HG02885 (cell line): Measurements from ENCODE around the gene CES2.
"Not testable (repeated sequence)": the region's sequence is repeated elsewhere in the genome, so short reads cannot be mapped to it uniquely, and the experiment has no call there.

Experiments used
- ATAC-seq: cut with Tn5 transposase; IDR thresholded peaks from one replicate; pipeline ENCODE4 v1.9.1; 2021; ENCODE audit warnings: mild to moderate bottlenecking; ENCODE audit not compliant: unreplicated experiment, poor library complexity

CES2 gene

GRCh38 chr16:66950971-66951790 lies 15.9 kb downstream of the CES2 start:
- no peak for ATAC-seq

- no peak for ATAC-seq
Observed at GRCh38 chr16:66952430-66953110, 17.3 kb downstream of the CES2 start.

GRCh38 chr16:66953462-66954096 lies 18.3 kb downstream of the CES2 start:
- ATAC-seq = no peak

- ATAC-seq = no peak
Observed at GRCh38 chr16:66954097-66954659, 18.9 kb downstream of the CES2 start.

GRCh38 chr16:66955363-66956153 lies 20.2 kb downstream of the CES2 start:
- ATAC-seq = not testable (repeated sequence)

GRCh38 chr16:66956154-66956457 lies 20.8 kb downstream of the CES2 start:
- ATAC-seq = not testable (repeated sequence)

- no peak for ATAC-seq
Observed at GRCh38 chr16:66958857-66959703, 23.8 kb downstream of the CES2 start.

- no peak for ATAC-seq
Observed at GRCh38 chr16:66959704-66960161, 24.4 kb downstream of the CES2 start.

GRCh38 chr16:66960270-66960669 lies 25.0 kb downstream of the CES2 start:
- no peak for ATAC-seq

GRCh38 chr16:66961065-66961744 lies 25.9 kb downstream of the CES2 start, which contains the start of gene CES3:
Gene CES3 (plus strand): TSS chr16:66961266. CDS start chr16:66961308, 42 bp downstream.
- peak; percentile 65 for ATAC-seq

- ATAC-seq = no peak
Observed at GRCh38 chr16:66961914-66962313, 26.6 kb downstream of the CES2 start.

- ATAC-seq = no peak
Observed at GRCh38 chr16:66964049-66964448, 28.7 kb downstream of the CES2 start.

- no peak for ATAC-seq
Observed at GRCh38 chr16:66968847-66969246, 33.5 kb downstream of the CES2 start.

GRCh38 chr16:66970775-66971720 lies 35.7 kb downstream of the CES2 start:
- ATAC-seq = no peak

GRCh38 chr16:66972983-66973382 lies 37.7 kb downstream of the CES2 start:
- no peak for ATAC-seq

- no peak for ATAC-seq
Observed at GRCh38 chr16:66973716-66974115, 38.4 kb downstream of the CES2 start.

GRCh38 chr16:66974156-66974931 lies 39.0 kb downstream of the CES2 start:
- not testable (repeated sequence) for ATAC-seq
